ENCODE measurements around the gene PCBP1.

GRCh38 chr2:70094171-70094977 lies 7.1 kb downstream of the PCBP1 start:
- peak; percentile 22 for TF ChIP-seq CTCF (IDR thresholded peaks at IDR 0.05; ENCODE audit: low read depth, low read length, poor library complexity, severe bottlenecking)
- TF ChIP-seq EZH2phosphoT487 (IDR thresholded peaks at IDR 0.05; ENCODE audit: borderline replicate concordance, low read length): no peak

All from DOHH2 (cell line).